ENCODE results near the gene MAST2.

DNA sequence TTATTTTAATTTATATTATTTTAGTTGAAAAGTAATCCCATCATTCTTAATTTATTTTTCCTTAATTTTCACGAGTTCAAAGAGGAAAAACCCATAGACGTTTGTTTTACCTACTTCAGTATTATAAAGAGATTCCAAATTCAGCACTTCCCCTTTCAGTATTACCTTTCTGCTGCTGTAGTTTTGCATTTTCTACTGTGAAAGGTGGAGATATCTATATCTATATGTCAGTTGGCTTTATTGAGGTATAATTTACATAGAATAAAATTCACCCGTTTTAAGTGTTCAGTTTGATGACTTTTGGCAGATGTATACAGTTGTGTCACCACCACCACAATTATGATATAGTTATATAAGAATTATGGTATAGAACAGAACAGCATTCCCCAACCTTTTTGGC lies 33.0 kb downstream of the MAST2 start:
- no peak for TF ChIP-seq CTCF (IDR thresholded peaks at IDR 0.05; ENCODE audit: low read depth, low read length)
- TF ChIP-seq POLR2A (IDR thresholded peaks at IDR 0.05; ENCODE audit: extremely low read depth, insufficient read length), result no peak
- TF ChIP-seq MYC (IDR thresholded peaks at IDR 0.05; ENCODE audit: low read depth, low read length), result no peak
- TF ChIP-seq, protein P1, sequence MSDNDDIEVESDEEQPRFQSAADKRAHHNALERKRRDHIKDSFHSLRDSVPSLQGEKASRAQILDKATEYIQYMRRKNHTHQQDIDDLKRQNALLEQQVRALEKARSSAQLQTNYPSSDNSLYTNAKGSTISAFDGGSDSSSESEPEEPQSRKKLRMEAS (IDR thresholded peaks at IDR 0.05; ENCODE audit: low read depth, low read length), result no peak
